GM12878 (cell line): ENCODE data around the gene ADGRG4. TPM values are rescaled to one million over a fixed set of nuclear protein-coding genes. Genes with fewer than 3 reads are reported as not detected.

Experiments
- ATAC-seq: fragments of 200-7000 bp; cut with Tn5 transposase; 3 replicates; pipeline ENCODE4 v1.9.1; 2020; ENCODE audit warnings: mild to moderate bottlenecking, moderate library complexity
- BruUV-seq: library from RNA; stranded (reverse); fragments of 400-500 nt; replicated peaks from 2 replicates; lab custom pipeline; 2021; lab: Mats Ljungman, UMichigan
- CTCF ChIA-PET: fragments of 300-600 bp; sonication (Branson Sonifier 250); formaldehyde crosslinking; extraction: SDS; loops from one replicate; lab custom pipeline; 2021; ENCODE audit warnings: inconsistent platforms; lab: Yijun Ruan, JAX
- POLR2A ChIA-PET: fragments of 350-600 bp; formaldehyde crosslinking; extraction: SDS; loops from one replicate; lab custom pipeline; 2021; ENCODE audit warnings: inconsistent platforms; lab: Charles Lee
- RAD21 ChIA-PET: fragments of 300-600 bp; sonication (Branson Sonifier 250); formaldehyde crosslinking; loops from one replicate; lab custom pipeline; 2023; ENCODE audit warnings: antibody characterized with exemption; ENCODE audit not compliant: unreplicated experiment; lab: Charles Lee
- SMC1A ChIA-PET: fragments of 300-600 bp; sonication (Branson Sonifier 250); formaldehyde crosslinking; loops from one replicate; lab custom pipeline; 2023; ENCODE audit not compliant: unreplicated experiment, uncharacterized antibody; lab: Charles Lee
- DNase-seq: peaks from one replicate; pipeline ENCODE4 v3.0.0-alpha.2; 2011; ENCODE audit warnings: low read depth, low spot score
- FAIRE-seq: peaks from 3 replicates; lab custom pipeline; 2011; peaks lifted over from hg19 to GRCh38; lab: Jason Lieb, UNC
- H2AFZ ChIP-seq: 2 replicates; pipeline ENCODE4 v1.6.0; 2011; ENCODE audit warnings: low read depth, low read length, control low read depth; ENCODE audit not compliant: control insufficient read depth
- H3K27ac ChIP-seq: 2 replicates; pipeline ENCODE4 v1.5.1; 2011; ENCODE audit warnings: control low read depth; ENCODE audit not compliant: control insufficient read depth, insufficient read depth
- H3K27me3 ChIP-seq, 2 experiments: replicated peaks in 1 of 2; 2 replicates each; pipeline versions ENCODE4 v1.6.0 to v1.6.1; 2011; ENCODE audit warnings: low read length in 1 of 2; ENCODE audit not compliant: control insufficient read depth in 2 of 2, insufficient read depth in 2 of 2
- H3K36me3 ChIP-seq, 2 experiments: 2 replicates each; pipeline ENCODE4 v1.5.1; 2011; ENCODE audit warnings: low read length in 1 of 2; ENCODE audit not compliant: control insufficient read depth in 2 of 2, insufficient read depth in 2 of 2
- H3K4me1 ChIP-seq: 2 replicates; pipeline ENCODE4 v1.6.1; 2011; ENCODE audit warnings: mild to moderate bottlenecking, low read length, moderate library complexity, mixed read lengths; ENCODE audit not compliant: control insufficient read depth, insufficient read depth
- H3K4me2 ChIP-seq: 2 replicates; pipeline ENCODE4 v1.6.0; 2011; ENCODE audit warnings: control low read depth; ENCODE audit not compliant: control insufficient read depth, insufficient read depth
- H3K4me3 ChIP-seq: fragments of 200-600 bp; sonication (generic); 2 replicates; pipeline ENCODE4 v1.5.1; 2016
- H3K79me2 ChIP-seq: 2 replicates; pipeline ENCODE4 v1.6.0; 2011; ENCODE audit warnings: low read length; ENCODE audit not compliant: control insufficient read depth, insufficient read depth
- H3K9ac ChIP-seq: 2 replicates; pipeline ENCODE4 v1.8.0; 2011; ENCODE audit warnings: low read length, control low read depth, mixed read lengths; ENCODE audit not compliant: control insufficient read depth, insufficient read depth
- H3K9me3 ChIP-seq: replicated peaks from 3 replicates; pipeline ENCODE4 v1.5.1; 2011; ENCODE audit warnings: mild to moderate bottlenecking, low read length; ENCODE audit not compliant: control insufficient read depth, insufficient read depth
- H4K20me1 ChIP-seq: 2 replicates; pipeline ENCODE4 v1.6.0; 2011; ENCODE audit not compliant: control insufficient read depth, insufficient read depth
- MLLT1 ChIP-seq: fragments of 450-650 bp; IDR thresholded peaks from 2 replicates; pipeline ENCODE4 v1.6.1; 2016; ENCODE audit warnings: mild to moderate bottlenecking
- NFYB ChIP-seq: IDR thresholded peaks from 2 replicates; pipeline ENCODE4 v1.6.1; 2011; ENCODE audit warnings: low read depth, mild to moderate bottlenecking, low read length, improper control_type of control experiment, moderate library complexity; ENCODE audit not compliant: insufficient read depth
- WGBS: methylation state at CpG from one replicate; pipeline ENCODE4 v1.1.6; 2016; ENCODE audit warnings: low lambda C conversion rate; ENCODE audit not compliant: insufficient replicate concordance, insufficient coverage; ENCODE audit errors: missing lambda C conversion rate; 5-methylcytosine and 5-hydroxymethylcytosine counted together
- in situ Hi-C: fragments of 300-500 bp; cut with MboI; formaldehyde crosslinking; loops from 9 replicates; pipeline ENCODE4 v1.14.3; 2018; ENCODE audit warnings: mixed read lengths
- intact Hi-C: fragments of 100-400 bp; cut with micrococcal nuclease; formaldehyde crosslinking; loops from one replicate; pipeline ENCODE4 v1.14.2; 2022; ENCODE audit not compliant: unreplicated experiment
- polyA plus RNA-seq, 11 experiments: library from polyadenylated mRNA; depleted of rRNA in 4 of 11; unstranded in 6 of 11; stranded (reverse) in 5 of 11; fragments of >200 nt; fragmentation: Nextera tagmentation in 4 of 11; fragmentation: Illumina TruSeq in 1 of 11; extraction: Ambion mirVana in 4 of 11; extraction: Trizol in 1 of 11; gene quantifications; 1 replicate in 1 of 11; 2 replicates in 10 of 11; pipeline versions ENCODE4 v1.2.1 to v1.2.3, GENCODE V29; 2011 to 2016; ENCODE audit warnings: inconsistent platforms in 2 of 11, missing spikeins in 2 of 11, low read depth in 1 of 11
- total RNA-seq, 4 experiments: library from RNA; depleted of rRNA in 3 of 4; stranded (reverse); fragments of >200 nt in 3 of 4; fragmentation: Illumina TruSeq in 1 of 4; extraction: Trizol in 1 of 4; gene quantifications; 2 replicates each; pipeline versions ENCODE4 v1.2.1 to v1.2.3, GENCODE V29; 2013 to 2021
- TF ChIP-seq, protein P1 (sequence below): IDR thresholded peaks from 2 replicates; pipeline ENCODE4 v1.6.1; 2011; ENCODE audit warnings: low read depth, low read length, improper control_type of control experiment, borderline replicate concordance
- TF ChIP-seq, protein P2 (sequence below): IDR thresholded peaks from 2 replicates; pipeline ENCODE4 v1.6.1; 2012; ENCODE audit warnings: low read depth, low read length, improper control_type of control experiment

ADGRG4 gene
- total and polyA plus RNA-seq, 10 of the 15 experiments (the other 5 are each of a cell fraction or from before 2014, with no cell fraction given) = not detected

GRCh38 chrX:136421338-136421737, 120.6 kb downstream of the ADGRG4 start:
- ATAC-seq (no peak), FAIRE-seq (no peak), DNase-seq (no peak)
- no peaks in the 10 kb centered on the region for H3K27me3 ChIP-seq
- H3K27ac ChIP-seq = no peak overlapping the region
- no peak overlapping the region for H3K9ac ChIP-seq
- no peak overlapping the region for H2AFZ ChIP-seq
- SMC1A ChIA-PET = no interaction called here
- 64% methylated on average over 14 of the region's 14 CpGs for whole genome bisulfite sequencing
- in situ Hi-C loops (no loop called here), intact Hi-C loops (no loop called here)
- H3K4me1 ChIP-seq = no peaks in the 10 kb centered on the region
- TF ChIP-seq, protein P1, sequence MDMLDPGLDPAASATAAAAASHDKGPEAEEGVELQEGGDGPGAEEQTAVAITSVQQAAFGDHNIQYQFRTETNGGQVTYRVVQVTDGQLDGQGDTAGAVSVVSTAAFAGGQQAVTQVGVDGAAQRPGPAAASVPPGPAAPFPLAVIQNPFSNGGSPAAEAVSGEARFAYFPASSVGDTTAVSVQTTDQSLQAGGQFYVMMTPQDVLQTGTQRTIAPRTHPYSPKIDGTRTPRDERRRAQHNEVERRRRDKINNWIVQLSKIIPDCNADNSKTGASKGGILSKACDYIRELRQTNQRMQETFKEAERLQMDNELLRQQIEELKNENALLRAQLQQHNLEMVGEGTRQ = no peak
- TF ChIP-seq MLLT1 (no peak), NFYB (0 out of 2 replicates have a peak, but pooled peaks have one; percentile 48)
- TF ChIP-seq, protein P2, sequence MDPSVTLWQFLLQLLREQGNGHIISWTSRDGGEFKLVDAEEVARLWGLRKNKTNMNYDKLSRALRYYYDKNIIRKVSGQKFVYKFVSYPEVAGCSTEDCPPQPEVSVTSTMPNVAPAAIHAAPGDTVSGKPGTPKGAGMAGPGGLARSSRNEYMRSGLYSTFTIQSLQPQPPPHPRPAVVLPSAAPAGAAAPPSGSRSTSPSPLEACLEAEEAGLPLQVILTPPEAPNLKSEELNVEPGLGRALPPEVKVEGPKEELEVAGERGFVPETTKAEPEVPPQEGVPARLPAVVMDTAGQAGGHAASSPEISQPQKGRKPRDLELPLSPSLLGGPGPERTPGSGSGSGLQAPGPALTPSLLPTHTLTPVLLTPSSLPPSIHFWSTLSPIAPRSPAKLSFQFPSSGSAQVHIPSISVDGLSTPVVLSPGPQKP = no peak
- no peaks in the 10 kb centered on the region for H3K36me3 ChIP-seq
- POLR2A ChIA-PET = interaction anchor here (0.6 kb wide), 1 partner anchor 20 kb away, joined by 3 read pairs; no protein-coding TSS in a partner anchor
- CTCF ChIA-PET = no interaction called here
- no peak overlapping the region for H3K4me3 ChIP-seq
- RAD21 ChIA-PET = no interaction called here
- H3K9me3 ChIP-seq = no peaks in the 10 kb centered on the region; the same call in 2 of the 3 replicates
- BruUV-seq = no TSS peak
- H4K20me1 ChIP-seq = no peaks in the 10 kb centered on the region
- no peaks in the 10 kb centered on the region for H3K79me2 ChIP-seq
- no peak overlapping the region for H3K4me2 ChIP-seq
